ENCODE measurements around the gene ATP6V1D.
"Not testable (repeated sequence)": the region's sequence is repeated elsewhere in the genome, so short reads cannot be mapped to it uniquely, and the experiment has no call there.

The ATP6V1D gene

GRCh38 chr14:67357186-67357968 lies 2.2 kb downstream of the ATP6V1D start:
- no peak for DNase-seq (ENCODE audit: low read depth)
- TF ChIP-seq, protein P1, sequence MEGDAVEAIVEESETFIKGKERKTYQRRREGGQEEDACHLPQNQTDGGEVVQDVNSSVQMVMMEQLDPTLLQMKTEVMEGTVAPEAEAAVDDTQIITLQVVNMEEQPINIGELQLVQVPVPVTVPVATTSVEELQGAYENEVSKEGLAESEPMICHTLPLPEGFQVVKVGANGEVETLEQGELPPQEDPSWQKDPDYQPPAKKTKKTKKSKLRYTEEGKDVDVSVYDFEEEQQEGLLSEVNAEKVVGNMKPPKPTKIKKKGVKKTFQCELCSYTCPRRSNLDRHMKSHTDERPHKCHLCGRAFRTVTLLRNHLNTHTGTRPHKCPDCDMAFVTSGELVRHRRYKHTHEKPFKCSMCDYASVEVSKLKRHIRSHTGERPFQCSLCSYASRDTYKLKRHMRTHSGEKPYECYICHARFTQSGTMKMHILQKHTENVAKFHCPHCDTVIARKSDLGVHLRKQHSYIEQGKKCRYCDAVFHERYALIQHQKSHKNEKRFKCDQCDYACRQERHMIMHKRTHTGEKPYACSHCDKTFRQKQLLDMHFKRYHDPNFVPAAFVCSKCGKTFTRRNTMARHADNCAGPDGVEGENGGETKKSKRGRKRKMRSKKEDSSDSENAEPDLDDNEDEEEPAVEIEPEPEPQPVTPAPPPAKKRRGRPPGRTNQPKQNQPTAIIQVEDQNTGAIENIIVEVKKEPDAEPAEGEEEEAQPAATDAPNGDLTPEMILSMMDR (conservative IDR thresholded peaks at IDR 0.05; ENCODE audit: low read depth, low read length), result no peak
- H3K4me3 ChIP-seq (ENCODE audit: low read length), result no peak overlapping the region

- no peak overlapping the region for H3K4me3 ChIP-seq (ENCODE audit: low read length)
- no peak for DNase-seq (ENCODE audit: low read depth)
- TF ChIP-seq, protein P1 (conservative IDR thresholded peaks at IDR 0.05; ENCODE audit: low read depth, low read length), result no peak
Observed at GRCh38 chr14:67352055-67352454, 7.5 kb downstream of the ATP6V1D start.

DNA sequence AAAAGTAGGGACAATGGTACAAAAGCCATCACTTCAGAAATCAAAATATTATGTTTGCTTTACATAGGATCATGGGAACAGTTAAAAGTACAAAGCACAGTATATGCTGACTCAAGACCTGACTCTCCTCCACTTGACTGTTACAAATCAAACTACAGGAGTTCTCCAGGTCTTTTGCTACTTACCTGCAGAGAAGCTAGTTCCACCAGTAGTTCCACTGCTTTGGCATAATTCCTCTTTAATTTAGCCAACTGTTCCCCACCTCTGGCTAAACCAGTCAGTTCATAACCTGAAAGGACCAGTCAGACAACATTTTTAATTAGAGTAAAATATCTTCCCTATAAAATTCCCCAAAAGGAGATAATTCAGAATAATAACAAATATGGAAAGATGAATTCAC lies 14.0 kb downstream of the ATP6V1D start:
- TF ChIP-seq, protein P1 (conservative IDR thresholded peaks at IDR 0.05; ENCODE audit: low read depth, low read length), result no peak
- DNase-seq (ENCODE audit: low read depth), result no peak
- H3K4me3 ChIP-seq (ENCODE audit: low read length), result no peak overlapping the region

- no peak for DNase-seq (ENCODE audit: low read depth)
- no peak overlapping the region for H3K4me3 ChIP-seq (ENCODE audit: low read length)
Observed at GRCh38 chr14:67343601-67344230, 15.9 kb downstream of the ATP6V1D start.

GRCh38 chr14:67341231-67341630 lies 18.4 kb downstream of the ATP6V1D start:
- H3K4me3 ChIP-seq (ENCODE audit: low read length); DNase-seq (ENCODE audit: low read depth): not testable (repeated sequence)

More at GRCh38 chr14:67343601-67344230, 15.9 kb downstream of the ATP6V1D start:
- TF ChIP-seq, protein P1 (conservative IDR thresholded peaks at IDR 0.05; ENCODE audit: low read depth, low read length), result no peak

DNA sequence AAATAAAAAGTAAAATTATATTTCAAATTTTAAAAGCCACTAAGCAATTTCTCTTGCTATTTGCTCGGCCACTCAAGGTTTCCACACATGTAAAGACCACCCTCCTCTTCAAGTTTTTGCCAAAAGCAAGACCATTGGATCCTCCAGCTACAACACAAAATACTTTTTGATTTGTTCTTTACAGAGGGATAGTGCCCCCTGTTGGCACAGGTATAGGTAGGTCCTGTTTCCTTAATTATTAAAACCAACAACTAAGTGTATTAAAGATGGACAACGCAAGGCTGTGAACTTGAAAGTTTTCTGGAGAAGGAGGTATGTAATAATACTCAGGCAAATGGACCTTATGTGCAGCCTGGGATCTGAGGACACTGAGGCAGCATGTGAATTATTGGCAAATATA lies 23.8 kb downstream of the ATP6V1D start:
- TF ChIP-seq, protein P1 (conservative IDR thresholded peaks at IDR 0.05; ENCODE audit: low read depth, low read length), result peak; percentile 68
- DNase-seq (ENCODE audit: low read depth), result no peak
- no peak overlapping the region for H3K4me3 ChIP-seq (ENCODE audit: low read length)

- no peak for DNase-seq (ENCODE audit: low read depth)
- no peak overlapping the region for H3K4me3 ChIP-seq (ENCODE audit: low read length)
- TF ChIP-seq, protein P1 (conservative IDR thresholded peaks at IDR 0.05; ENCODE audit: low read depth, low read length), result no peak
Observed at GRCh38 chr14:67332468-67332867, 27.1 kb downstream of the ATP6V1D start.
